Activated CD4-positive, CD25-positive, alpha-beta regulatory T cell treated with anti-CD3 and anti-CD28 coated beads, Interleukin-2, amount 50 U/mL, for 72 hours (primary cell): ENCODE results near the gene KRTAP27-1.

Experiments
- DNase-seq: peaks from one replicate; pipeline ENCODE4 v3.0.0; 2021

KRTAP27-1 gene, protein sequence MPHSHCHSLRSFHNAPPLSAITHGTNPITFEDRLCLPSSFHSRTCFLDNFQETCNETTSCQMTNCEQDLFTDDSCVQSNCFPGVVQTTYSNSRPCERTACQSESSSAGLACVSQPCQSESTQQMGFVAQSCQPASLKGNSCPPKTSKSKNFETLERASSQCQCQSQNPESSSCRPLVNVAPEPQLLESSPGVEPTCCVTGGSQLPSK

DNA sequence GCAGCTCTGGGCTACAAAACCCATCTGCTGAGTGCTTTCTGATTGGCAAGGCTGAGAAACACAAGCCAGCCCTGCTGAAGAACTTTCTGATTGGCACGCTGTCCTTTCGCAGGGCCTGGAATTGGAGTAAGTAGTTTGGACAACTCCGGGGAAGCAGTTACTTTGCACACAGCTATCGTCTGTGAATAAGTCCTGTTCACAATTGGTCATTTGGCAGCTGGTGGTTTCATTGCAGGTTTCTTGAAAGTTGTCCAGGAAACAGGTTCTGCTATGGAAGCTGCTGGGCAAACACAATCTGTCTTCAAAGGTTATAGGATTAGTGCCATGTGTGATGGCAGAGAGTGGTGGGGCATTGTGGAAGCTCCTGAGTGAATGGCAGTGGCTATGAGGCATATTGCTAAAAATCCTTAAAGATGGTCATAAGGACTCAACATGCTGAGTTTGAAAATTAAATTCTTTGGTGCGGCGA, at the start of gene KRTAP27-1:
KRTAP27-1 (minus strand) TSS at position 419 of the 469 bp plus-strand sequence; CDS start at position 393, 26 bp downstream.
- no peak for DNase-seq

DNA sequence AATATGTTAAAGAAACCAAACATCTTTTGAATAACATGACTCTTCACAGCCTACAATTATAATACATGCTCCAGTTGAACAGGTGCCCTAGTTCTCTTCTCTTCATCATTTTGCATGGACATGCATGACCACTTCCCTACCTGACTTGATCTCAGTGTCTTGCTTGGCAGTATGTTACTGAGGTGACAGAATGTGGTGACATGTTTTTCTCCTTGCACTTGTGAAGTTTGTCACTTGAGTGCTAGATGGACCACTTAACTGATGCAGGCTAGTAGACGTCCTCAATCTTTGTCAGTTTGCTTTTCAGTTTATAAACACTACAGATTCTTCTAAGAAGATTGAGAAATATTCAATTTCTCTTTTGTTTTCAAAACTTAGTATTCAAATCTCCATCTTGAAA, 44.7 kb upstream of the KRTAP27-1 start:
- no peak for DNase-seq

- DNase-seq = no peak
Observed at GRCh38 chr21:30372139-30372770, 34.8 kb upstream of the KRTAP27-1 start, which contains the start of gene KRTAP13-2. Gene KRTAP13-2 (minus strand): TSS chr21:30372271. CDS start chr21:30372213, 58 bp downstream.

DNA sequence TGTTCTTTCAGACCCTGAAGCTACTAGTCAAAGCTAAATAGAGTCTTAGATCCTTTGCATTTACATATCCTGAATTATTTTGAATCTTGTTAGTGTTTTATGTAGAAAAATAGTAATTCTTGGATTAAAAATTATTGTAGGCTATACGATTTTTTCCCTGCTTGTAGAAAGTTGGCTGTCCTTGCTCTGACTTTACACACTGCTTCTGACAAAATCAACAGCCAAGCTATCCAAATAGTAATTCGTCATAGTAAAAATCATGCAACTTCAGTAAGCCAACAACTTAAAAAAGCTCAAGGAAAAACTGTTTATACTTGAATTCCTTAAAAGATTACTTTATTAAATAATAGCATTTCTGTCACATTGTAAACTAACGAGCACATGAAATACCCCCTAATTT, 18.4 kb upstream of the KRTAP27-1 start:
- DNase-seq = no peak

- no peak for DNase-seq
Observed at GRCh38 chr21:30354308-30355005, 17.0 kb upstream of the KRTAP27-1 start.

DNA sequence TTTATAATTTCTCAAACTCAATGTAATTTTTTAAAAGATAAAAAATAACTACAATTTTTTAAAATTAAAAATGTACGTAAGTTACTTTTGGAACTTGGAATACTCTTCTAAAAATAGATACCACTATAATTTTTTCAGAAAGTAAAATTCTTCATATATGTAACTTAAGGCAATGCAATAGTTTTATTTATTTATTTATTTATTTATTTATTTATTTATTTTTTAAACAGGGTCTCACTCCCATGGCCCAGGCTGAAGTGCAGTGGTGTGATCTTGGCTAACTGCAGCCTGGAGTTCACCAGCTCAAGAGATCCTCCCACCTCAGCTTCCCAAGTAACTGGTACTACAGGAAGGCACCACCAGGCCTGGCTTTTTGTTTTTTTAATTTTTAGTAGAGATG, 14.0 kb upstream of the KRTAP27-1 start:
- DNase-seq = no peak

DNA sequence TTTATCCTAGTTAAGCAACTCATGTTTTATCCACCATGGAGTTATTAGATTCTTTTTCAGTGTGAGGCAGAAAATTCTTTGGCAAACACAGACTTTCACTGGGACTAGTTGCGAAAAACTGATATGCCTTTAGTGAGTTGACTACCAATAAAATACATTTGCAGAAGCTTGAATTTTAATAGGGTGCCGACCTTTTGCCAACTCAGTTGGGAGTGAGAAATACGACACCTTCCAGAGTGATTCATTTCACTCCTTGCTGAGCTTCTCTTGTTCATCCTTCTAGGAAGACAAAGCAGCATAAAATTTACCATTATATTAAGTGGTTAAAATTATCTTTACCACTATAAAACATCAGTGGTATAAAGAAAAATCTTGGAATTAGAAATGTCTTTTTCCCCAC, 12.1 kb upstream of the KRTAP27-1 start:
- no peak for DNase-seq

- DNase-seq = no peak
Observed at GRCh38 chr21:30348506-30348905, 11.0 kb upstream of the KRTAP27-1 start, which contains the start of gene KRTAP23-1. Gene KRTAP23-1 (minus strand): TSS chr21:30348606. CDS start chr21:30348606, 0 bp downstream.

- no peak for DNase-seq
Observed at GRCh38 chr21:30345014-30345413, 7.5 kb upstream of the KRTAP27-1 start.

DNA sequence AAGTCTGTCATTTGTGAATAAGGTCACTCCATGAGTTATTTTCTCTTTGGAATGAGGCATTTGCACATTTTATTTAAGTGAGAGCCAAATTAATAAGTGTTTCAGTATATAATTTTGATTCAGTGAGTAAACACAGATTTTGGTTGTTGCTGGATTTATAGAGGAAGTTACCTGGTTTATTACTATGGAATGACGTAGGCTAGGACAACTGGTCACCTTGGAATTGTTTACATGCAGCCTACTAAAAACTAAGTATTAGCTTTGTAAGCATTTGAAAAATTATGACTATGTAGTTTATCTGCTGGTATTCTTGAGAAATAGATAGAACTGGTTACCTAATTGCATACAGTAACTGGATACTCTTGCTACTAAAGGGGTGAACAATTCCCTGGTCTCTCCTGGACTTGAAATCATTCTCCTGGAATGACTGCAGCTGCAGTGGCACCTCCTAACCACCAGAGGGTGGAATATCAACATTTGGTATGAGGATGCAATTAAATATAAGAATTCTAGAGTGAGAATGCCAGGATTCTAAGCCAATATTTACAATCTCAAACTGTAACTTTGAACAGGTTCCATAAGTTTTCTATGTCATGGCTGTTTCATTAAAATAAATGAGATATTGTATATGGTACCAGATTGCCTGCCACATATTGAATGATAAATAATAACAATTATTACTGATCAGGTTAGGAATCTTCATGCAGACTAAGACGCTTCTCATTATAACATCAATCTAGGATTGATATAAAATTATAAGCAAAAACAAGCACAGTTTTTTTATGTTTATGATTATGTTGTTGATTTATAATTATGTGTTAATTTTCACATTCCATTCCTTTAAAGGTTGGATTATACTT, 3.5 kb upstream of the KRTAP27-1 start:
- DNase-seq = no peak

GRCh38 chr21:30338717-30339116, 1.2 kb upstream of the KRTAP27-1 start:
- no peak for DNase-seq

DNA sequence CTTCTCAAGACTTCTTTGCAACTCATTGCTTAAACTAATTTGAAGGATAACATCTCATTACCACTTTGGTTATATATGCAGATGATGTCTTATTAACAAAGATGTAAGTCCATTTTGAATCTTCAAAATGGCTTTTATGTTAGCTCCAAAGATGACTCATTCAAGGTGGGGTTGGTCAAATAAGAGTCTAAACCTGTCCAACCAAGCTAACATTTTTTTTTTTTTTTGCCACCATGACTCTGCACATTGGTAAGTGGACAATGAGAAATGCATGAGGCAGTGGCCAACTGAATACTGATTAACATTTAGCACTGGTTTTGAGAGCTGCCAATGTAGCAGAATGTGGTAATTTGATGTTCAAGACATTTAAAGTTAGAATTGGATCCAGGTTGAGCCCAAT, 278 bp upstream of the KRTAP27-1 start:
- no peak for DNase-seq

DNA sequence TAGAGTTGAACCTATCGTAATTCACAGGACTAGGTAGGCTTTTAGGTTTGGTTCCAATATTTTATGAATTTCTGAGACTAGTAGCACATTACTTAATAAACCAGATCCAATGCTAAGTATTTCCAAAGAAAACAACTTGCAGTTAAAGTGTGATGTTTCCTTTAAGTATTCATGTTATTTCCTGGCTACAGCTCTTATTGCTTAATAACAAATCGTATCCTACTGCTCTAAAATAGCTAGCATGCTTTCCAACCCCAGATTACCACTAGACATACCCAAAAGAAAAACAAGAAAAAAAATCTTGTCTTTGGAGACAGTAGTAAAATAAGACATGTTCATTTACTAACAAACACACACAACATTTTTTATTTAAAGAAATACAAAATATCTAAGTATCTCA, 898 bp downstream of the KRTAP27-1 start:
- DNase-seq = no peak

GRCh38 chr21:30333736-30334135, 3.8 kb downstream of the KRTAP27-1 start:
- DNase-seq = no peak

GRCh38 chr21:30332681-30333080, 4.8 kb downstream of the KRTAP27-1 start:
- no peak for DNase-seq

GRCh38 chr21:30329203-30329875, 8.2 kb downstream of the KRTAP27-1 start:
- no peak for DNase-seq

- no peak for DNase-seq
Observed at GRCh38 chr21:30326390-30326789, 11.1 kb downstream of the KRTAP27-1 start.

- DNase-seq = no peak
Observed at GRCh38 chr21:30320215-30320614, 17.3 kb downstream of the KRTAP27-1 start, which contains the start of gene KRTAP26-1. Gene KRTAP26-1 (minus strand): TSS chr21:30320315. CDS start chr21:30320035, 280 bp downstream.

DNA sequence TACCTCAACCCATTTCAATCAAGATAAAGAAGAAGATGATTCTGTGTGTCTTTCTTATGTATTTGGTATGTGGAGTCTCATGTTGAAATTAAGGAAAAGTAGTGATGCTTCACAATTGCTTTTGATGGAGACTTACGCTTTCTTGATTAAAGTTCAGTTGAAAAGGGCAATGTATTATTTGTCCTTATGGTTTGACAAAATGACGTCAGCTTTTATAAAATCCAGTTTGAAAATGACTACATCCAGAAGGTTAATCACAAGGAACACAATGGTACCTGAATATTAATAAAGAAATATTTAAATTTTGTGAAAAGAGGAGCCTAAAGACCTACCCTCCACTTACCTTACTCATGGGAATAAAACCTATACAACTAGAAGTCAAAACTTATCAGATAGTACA, 21.8 kb downstream of the KRTAP27-1 start:
- no peak for DNase-seq

DNA sequence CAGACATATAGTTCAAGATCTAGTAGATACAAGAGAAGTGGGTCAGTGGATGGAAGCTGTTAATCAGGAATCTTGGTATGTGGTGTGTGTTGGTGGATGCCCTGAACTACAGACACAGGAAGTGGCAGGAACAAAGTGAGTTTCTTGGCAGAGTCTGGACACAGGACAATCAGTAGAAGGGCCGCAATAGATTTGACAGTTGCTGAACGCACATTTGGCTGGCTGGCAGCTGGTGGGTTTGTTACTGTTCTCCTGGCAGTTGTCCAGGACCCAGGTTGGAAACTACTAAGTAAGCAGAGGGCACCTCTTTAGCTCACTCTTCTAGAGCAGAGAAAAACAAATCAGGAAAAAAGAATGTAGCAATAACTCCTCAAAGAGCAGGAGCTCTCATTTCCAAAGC, 30.6 kb downstream of the KRTAP27-1 start:
- no peak for DNase-seq

GRCh38 chr21:30305136-30305535, 32.4 kb downstream of the KRTAP27-1 start:
- no peak for DNase-seq

GRCh38 chr21:30289215-30289614, 48.3 kb downstream of the KRTAP27-1 start, which contains the start of gene KRTAP25-1:
Gene KRTAP25-1 (minus strand): TSS chr21:30289514. CDS start chr21:30289490, 24 bp downstream.
- DNase-seq = no peak
